Muscle of leg (tissue), 11 donors: ENCODE measurements around the gene DUSP16. TPM values are rescaled to one million over a fixed set of nuclear protein-coding genes. Genes with fewer than 3 reads are reported as not detected.
"Not testable (repeated sequence)": the region's sequence is repeated elsewhere in the genome, so short reads cannot be mapped to it uniquely, and the experiment has no call there.

ENCODE experiments used
- DNase-seq: peaks from one replicate; pipeline ENCODE4 v3.0.0; 2013
- H3K27ac ChIP-seq: one replicate; pipeline ENCODE4 v1.5.1; 2013; ENCODE audit warnings: mild to moderate bottlenecking, low read length, control low read depth
- H3K27me3 ChIP-seq: one replicate; pipeline ENCODE4 v1.6.1; 2013; ENCODE audit warnings: low read length; ENCODE audit not compliant: control insufficient read depth, insufficient read depth
- H3K36me3 ChIP-seq: one replicate; pipeline ENCODE4 v1.6.1; 2013; ENCODE audit warnings: low read length; ENCODE audit not compliant: control insufficient read depth, insufficient read depth
- H3K4me1 ChIP-seq: one replicate; pipeline ENCODE4 v1.6.1; 2013; ENCODE audit warnings: low read length; ENCODE audit not compliant: control insufficient read depth, insufficient read depth
- H3K4me3 ChIP-seq: one replicate; pipeline ENCODE4 v1.5.1; 2013; ENCODE audit warnings: low read length, control low read depth
- H3K9me3 ChIP-seq: replicated peaks from 2 replicates; pipeline ENCODE4 v1.6.1; 2013; ENCODE audit warnings: low read depth, low read length; ENCODE audit not compliant: control insufficient read depth
- WGBS: methylation state at CpG from one replicate; pipeline ENCODE4 v1.1.5; 2013; ENCODE audit warnings: missing lambda C conversion rate; ENCODE audit not compliant: insufficient coverage; 5-methylcytosine and 5-hydroxymethylcytosine counted together
- polyA plus RNA-seq, 8 donors: library from polyadenylated mRNA; unstranded; fragments of 120-200 nt; gene quantifications; one replicate each; pipeline versions ENCODE4 v1.2.1 to v1.2.3, GENCODE V29; 2013; ENCODE audit warnings: inconsistent platforms in 1 of 8, low replicate concordance in 1 of 8; ENCODE audit not compliant: insufficient read length in 8 of 8, insufficient read depth in 1 of 8
- total RNA-seq: library from RNA; stranded (reverse); fragments of 120-200 nt; gene quantifications from one replicate; pipeline ENCODE4 v1.2.4, GENCODE V29; 2013

The DUSP16 gene
- total and polyA plus RNA-seq, 9 donors, result 18.2 to 34.1 (median 25.9) TPM

DNA sequence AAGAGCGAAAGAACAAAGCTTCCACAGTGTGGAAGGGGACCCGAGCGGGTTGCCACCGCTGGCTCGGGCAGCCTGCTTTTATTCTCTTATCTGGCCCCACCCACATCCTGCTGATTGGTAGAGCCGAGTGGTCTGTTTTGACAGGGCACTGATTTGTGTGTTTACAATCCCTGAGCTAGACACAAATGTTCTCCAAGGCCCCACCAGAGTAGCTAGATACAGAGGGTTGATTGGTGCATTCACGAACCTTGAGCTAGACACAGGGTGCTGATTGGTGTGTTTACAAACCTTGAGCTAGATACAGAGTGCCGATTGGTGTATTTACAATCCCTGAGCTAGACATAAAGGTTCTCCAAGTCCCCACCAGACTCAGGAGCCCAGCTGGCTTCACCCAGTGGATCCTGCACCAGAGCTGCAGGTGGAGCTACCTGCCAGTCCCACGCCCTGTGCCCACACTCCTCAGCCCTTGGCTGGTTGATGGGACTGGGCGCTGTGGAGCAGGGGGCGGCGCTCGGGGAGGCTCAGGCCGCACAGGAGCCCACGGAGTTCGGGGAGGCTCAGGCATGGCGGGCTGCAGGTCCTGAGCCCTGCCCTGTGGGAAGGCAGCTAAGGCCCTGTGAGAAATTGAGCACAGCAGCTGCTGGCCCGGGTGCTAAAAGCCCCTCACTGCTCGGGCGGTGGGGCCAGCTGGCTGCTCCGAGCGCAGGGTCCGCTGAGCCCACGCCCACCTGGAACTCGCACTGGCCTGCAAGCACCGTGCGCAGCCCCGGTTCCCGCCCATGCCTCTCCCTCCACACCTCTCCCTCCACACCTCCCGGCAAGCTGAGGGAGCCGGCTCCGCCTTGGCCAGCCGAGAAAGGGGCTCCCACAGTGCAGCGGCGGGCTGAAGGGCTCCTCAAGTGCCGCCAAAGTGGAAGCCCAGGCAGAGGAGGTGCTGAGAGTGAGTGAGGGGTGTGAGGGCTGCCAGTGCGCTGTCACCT, 90.4 kb downstream of the DUSP16 start:
- H3K4me3 ChIP-seq, H3K9me3 ChIP-seq, H3K27me3 ChIP-seq, DNase-seq, H3K27ac ChIP-seq: not testable (repeated sequence)
- peaks cover 34% of the 10 kb centered on the region for H3K36me3 ChIP-seq
- WGBS, result 94% methylated on average over 13 of the region's 37 CpGs
- peaks cover 17% of the 10 kb centered on the region for H3K4me1 ChIP-seq

GRCh38 chr12:12470751-12471306, 91.8 kb downstream of the DUSP16 start:
- no peak for DNase-seq
- Histone ChIP-seq H3K9me3 (no peaks in the 10 kb centered on the region), H3K27me3 (no peaks in the 10 kb centered on the region), H3K36me3 (peaks cover 21% of the 10 kb centered on the region), H3K27ac (no peak overlapping the region), H3K4me1 (peaks cover 7% of the 10 kb centered on the region), H3K4me3 (no peak overlapping the region)
- 75% methylated on average over 3 of the region's 7 CpGs for WGBS

GRCh38 chr12:12469386-12469785, 93.3 kb downstream of the DUSP16 start:
- H3K36me3 ChIP-seq, result peaks cover 11% of the 10 kb centered on the region
- H3K27ac ChIP-seq, result no peak overlapping the region
- no peak overlapping the region for H3K4me3 ChIP-seq
- H3K4me1 ChIP-seq, result peaks cover 5% of the 10 kb centered on the region
- H3K9me3 ChIP-seq, result no peaks in the 10 kb centered on the region
- no peaks in the 10 kb centered on the region for H3K27me3 ChIP-seq
- no peak for DNase-seq
- 87% methylated on average over 4 of the region's 7 CpGs for WGBS

GRCh38 chr12:12468575-12468974, 94.1 kb downstream of the DUSP16 start:
- peaks cover 9% of the 10 kb centered on the region for H3K36me3 ChIP-seq
- WGBS, result 80% methylated on average over 1 of the region's 3 CpGs
- peaks cover 5% of the 10 kb centered on the region for H3K4me1 ChIP-seq
- no peaks in the 10 kb centered on the region for H3K9me3 ChIP-seq
- DNase-seq, result no peak
- no peak overlapping the region for H3K27ac ChIP-seq
- H3K27me3 ChIP-seq, result no peaks in the 10 kb centered on the region
- no peak overlapping the region for H3K4me3 ChIP-seq

DNA sequence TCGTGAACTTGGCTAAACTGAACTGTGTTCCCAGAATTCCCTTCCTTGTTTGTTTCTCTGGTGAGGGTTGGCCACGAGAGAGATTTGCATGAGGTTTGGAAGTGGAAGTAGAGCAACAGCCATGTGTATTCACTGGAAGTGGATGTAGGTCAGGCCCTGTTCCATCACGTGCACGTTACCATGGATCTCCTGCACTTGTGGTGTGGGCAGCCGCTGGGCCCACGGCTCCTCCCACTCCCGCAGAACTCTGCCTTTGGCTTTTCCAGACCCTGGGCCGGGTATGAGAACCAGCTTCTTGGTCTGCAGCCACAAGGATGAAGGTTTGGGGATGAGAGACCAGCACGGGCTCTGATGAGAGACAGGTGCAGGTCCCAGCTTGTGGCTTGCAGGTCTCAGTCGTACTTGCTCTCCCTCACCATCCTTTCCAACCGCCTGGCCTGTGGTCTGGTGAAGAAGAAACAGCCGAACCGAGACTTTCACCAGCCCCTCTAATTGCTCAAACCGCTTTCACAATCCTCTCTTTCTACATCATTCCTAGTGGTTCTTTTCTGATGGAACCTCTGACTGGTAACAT, 94.9 kb downstream of the DUSP16 start:
- Histone ChIP-seq H3K9me3 (no peaks in the 10 kb centered on the region), H3K4me1 (peaks cover 5% of the 10 kb centered on the region), H3K27ac (no peak overlapping the region), H3K27me3 (no peaks in the 10 kb centered on the region), H3K36me3 (peaks cover 9% of the 10 kb centered on the region), H3K4me3 (no peak overlapping the region)
- 80% methylated on average over 11 of the region's 14 CpGs for WGBS
- no peak for DNase-seq

DNA sequence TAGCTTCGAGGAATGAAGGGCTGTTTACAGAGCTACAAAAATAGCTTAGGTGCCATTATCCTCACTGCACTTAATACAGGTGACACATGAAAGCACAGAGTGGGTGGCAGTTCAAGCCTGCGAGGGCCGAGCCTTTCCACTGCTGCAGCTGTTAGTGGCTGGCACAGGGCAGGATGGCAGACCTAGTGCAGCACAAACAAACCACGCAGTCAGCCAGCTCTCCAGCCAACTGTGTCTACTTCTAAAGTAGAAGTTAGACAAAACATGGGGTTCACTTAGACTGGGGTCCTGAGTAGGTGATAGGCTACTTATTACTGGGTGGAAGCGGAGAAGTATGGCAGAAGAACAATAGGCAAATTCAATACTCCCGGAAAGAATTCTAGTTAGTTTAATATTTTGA, 95.4 kb downstream of the DUSP16 start:
- peaks cover 5% of the 10 kb centered on the region for H3K4me1 ChIP-seq
- no peak overlapping the region for H3K27ac ChIP-seq
- peaks cover 9% of the 10 kb centered on the region for H3K36me3 ChIP-seq
- H3K4me3 ChIP-seq, result no peak overlapping the region
- 95% methylated on average over 4 of the region's 6 CpGs for WGBS
- DNase-seq, result no peak
- no peaks in the 10 kb centered on the region for H3K27me3 ChIP-seq
- H3K9me3 ChIP-seq, result no peaks in the 10 kb centered on the region

GRCh38 chr12:12466157-12466556, 96.5 kb downstream of the DUSP16 start:
- no peaks in the 10 kb centered on the region for H3K27me3 ChIP-seq
- no peaks in the 10 kb centered on the region for H3K9me3 ChIP-seq
- DNase-seq, result no peak
- 88% methylated on average over 6 of the region's 7 CpGs for WGBS
- peaks cover 5% of the 10 kb centered on the region for H3K4me1 ChIP-seq
- H3K27ac ChIP-seq, result no peak overlapping the region
- peaks cover 9% of the 10 kb centered on the region for H3K36me3 ChIP-seq
- H3K4me3 ChIP-seq, result no peak overlapping the region

DNA sequence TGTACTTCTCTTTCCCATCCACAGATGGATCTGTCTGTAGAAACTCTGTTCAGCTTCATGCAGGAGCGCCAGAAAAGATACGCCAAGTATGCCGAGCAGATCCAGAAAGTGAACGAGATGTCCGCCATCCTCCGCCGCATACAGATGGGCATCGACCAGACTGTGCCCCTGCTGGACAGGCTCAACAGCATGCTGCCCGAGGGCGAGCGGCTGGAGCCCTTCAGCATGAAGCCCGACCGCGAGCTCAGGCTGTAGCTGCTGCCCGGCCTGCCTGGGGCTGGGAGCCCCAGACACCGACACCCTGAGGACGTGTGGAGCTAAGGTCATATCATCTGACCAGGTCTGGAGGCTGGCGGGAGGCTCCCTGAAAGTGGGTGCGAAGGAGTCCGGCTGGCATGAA, 97.1 kb downstream of the DUSP16 start:
- no peaks in the 10 kb centered on the region for H3K27me3 ChIP-seq
- H3K9me3 ChIP-seq, result no peaks in the 10 kb centered on the region
- WGBS, result 85% methylated on average over 20 of the region's 20 CpGs
- H3K27ac ChIP-seq, result no peak overlapping the region
- H3K4me1 ChIP-seq, result peaks cover 5% of the 10 kb centered on the region
- no peak overlapping the region for H3K4me3 ChIP-seq
- DNase-seq, result no peak
- peaks cover 8% of the 10 kb centered on the region for H3K36me3 ChIP-seq

DNA sequence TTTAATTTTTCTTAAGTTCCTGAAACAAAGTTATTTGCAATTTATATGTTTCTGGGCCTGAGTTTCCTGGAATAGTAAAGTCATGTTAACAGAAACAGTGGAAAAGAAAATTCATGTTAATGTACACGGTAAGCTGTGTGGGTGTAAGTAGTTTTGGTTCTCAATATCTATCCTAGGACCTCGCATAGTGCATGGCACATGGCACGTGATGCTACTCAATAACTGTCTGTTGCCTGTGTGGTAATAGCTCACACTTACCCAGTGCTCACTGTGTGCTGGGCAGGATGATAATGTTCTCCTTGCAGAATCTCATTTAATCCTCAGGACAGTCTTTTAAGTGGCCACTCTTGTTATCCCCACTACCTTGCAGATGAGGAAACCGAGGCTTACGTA, 100.7 kb downstream of the DUSP16 start:
- H3K9me3 ChIP-seq, result no peaks in the 10 kb centered on the region
- H3K27me3 ChIP-seq, result no peaks in the 10 kb centered on the region
- peaks cover 3% of the 10 kb centered on the region for H3K36me3 ChIP-seq
- 100% methylated on average over 1 of the region's 5 CpGs for WGBS
- no peaks in the 10 kb centered on the region for H3K4me1 ChIP-seq
- H3K27ac ChIP-seq, result no peak overlapping the region
- no peak overlapping the region for H3K4me3 ChIP-seq
- no peak for DNase-seq
